Dedifferentiated amniotic fluid mesenchymal stem cell (primary cell): Measurements from ENCODE around the gene BNC2.
A peak's percentile ranks its signal among the peaks of the same experiment; 100 is the strongest.
"Not testable (repeated sequence)": the region's sequence is repeated elsewhere in the genome, so short reads cannot be mapped to it uniquely, and the experiment has no call there.

Source experiments
- DNase-seq: peaks from one replicate; pipeline ENCODE4 v3.0.0-alpha.2; 2016; ENCODE audit errors: extremely low spot score

BNC2 gene

GRCh38 chr9:16544842-16545241, 325.6 kb downstream of the BNC2 start:
- no peak for DNase-seq

GRCh38 chr9:16543686-16544085, 326.8 kb downstream of the BNC2 start:
- DNase-seq: no peak

- no peak for DNase-seq
Measured at GRCh38 chr9:16543225-16543624, 327.2 kb downstream of the BNC2 start.

DNA sequence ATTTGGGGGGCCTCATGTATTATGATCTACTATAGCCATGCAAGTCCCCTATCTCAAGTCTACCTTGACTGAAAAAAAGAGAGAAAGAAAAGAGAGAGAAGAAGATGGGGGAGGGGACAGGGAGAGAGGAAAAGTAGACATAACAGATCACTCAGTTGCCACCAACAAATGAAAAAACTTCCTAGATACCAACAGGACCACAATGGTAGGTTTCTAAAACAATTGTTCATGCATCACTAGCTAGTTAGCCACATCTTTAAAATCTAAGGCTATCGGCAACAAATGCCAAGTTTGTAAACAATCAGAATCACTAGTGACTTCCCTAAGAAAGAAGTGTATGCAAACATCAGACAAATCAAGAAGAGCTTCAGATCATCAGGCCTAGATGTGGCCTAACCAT, 328.2 kb downstream of the BNC2 start:
- no peak for DNase-seq

DNA sequence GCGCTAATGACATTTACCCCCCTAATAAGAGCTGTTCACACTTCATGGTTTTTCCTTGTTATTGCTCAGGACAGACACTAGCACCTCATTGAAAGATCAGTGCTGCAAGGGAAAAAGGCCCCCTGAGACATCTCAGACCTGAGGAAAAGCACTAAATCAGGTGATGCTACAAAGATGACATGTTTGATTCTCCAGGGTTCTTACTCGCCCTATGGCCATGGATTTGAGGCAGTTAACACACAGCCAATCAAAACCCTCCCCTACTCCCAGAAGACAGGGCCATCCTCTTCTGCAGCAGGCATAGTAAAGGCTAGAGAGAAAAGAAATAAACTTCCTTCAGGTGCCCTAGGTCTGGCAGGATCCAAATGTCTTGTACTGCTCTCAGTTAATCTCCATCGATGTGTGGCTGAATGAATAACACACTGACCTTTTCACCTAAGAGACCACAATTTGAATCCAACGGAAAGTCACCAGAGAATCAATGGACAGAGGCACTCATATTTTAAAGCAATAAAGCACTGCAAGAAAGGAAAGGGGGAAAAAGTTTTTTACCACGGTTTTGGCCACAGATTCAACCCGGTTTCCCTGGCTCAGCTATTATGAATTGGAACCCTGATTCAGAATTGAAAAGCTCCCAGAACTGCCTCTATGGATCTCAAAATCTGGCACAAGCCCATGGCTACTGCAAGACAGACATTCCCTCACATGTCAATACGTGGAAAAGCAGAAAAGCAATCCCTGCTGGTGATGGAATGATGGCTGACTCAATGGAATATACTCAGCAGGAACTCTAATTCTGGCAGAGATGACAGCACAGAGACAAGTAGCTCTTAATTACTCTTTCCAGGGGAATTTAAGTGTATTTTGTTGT, 329.5 kb downstream of the BNC2 start:
- DNase-seq: no peak

DNA sequence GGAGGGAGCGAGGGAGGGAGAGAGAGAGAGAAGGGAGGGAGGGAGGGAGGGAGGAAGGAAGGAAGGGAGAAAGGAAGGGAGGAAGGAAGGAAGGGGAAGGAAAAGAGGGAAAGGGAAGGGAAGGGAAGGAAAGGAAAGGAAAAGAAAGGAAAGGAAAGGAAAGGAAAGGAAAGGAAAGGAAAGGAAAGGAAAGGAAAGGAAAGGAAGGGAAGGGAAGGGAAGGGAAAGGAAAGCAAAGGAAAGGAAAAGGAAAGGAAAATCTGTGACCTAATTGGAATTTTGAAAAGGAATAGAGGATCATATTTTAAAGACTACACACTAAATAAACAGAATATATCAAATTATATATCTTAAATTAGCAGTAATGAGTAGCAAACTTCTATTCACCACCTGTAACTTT, 330.8 kb downstream of the BNC2 start:
- DNase-seq: not testable (repeated sequence)

GRCh38 chr9:16535555-16535954, 334.9 kb downstream of the BNC2 start:
- no peak for DNase-seq

- peak; percentile 40 for DNase-seq
Measured at GRCh38 chr9:16532681-16533450, 337.6 kb downstream of the BNC2 start.

GRCh38 chr9:16532272-16532671, 338.2 kb downstream of the BNC2 start:
- DNase-seq: no peak

DNA sequence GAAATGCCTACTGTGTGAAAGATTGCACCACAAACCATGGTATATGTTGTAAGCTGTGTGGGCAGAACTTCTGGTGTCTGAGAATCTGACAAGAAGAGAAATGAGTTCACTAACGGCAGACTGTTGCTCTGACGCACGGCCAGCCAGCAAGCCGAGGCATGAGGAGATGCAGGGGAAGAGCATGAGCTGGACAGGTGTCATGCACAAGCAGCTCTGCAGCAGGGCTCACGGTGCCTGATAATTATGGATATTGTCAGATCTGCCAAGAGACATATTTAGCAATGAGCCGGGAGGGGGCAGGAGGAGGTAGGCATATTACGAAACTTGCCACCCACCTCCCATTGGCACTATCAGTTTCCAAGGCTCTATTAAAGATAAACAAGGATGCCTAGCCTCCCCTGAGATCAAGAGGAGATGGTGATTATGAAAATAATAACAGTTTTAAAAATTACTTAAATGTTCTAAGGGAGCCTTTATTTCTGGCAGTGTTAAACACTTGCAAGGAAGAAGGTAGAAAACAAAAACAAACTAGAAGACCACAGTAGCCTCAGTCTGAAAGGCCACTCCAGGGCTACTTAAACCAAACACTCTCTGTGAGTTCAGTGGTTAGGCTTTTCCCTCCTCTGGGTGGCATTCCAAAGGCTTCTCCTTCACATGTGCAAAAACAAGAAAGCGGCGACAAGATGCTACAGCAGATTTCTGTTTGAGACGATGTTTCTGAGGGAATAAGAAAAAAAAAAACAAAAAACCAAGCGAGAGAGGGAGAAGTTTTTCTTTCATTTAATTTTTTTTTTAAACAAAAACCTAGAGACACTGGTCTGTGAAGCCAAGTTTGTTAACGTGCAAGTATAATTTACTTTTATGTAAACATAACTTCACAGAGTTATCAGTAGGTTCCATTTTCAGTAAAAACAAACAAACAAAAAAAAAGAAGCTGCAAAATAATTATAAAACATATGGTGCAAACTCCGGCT, 339.5 kb downstream of the BNC2 start:
- no peak for DNase-seq

DNA sequence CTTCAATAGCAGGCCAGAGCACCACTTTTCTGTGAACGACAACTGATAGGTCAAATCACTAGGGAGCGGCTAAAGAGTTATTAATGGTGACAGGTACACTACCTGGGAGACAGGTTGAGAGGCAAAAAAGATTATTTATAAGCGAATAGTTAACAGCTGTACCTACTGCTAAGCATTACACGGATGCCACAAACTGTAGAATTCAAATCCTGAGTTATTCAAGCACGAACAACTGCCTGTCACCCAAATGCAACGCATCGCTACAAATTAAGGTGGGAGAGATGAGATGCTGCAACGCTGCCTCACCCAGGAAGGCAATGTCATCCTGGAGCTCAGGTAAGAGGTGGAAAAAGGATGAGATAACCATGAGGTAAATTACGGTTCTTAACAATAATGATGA, 342.9 kb downstream of the BNC2 start:
- DNase-seq: no peak

GRCh38 chr9:16526380-16526779, 344.1 kb downstream of the BNC2 start:
- no peak for DNase-seq

DNA sequence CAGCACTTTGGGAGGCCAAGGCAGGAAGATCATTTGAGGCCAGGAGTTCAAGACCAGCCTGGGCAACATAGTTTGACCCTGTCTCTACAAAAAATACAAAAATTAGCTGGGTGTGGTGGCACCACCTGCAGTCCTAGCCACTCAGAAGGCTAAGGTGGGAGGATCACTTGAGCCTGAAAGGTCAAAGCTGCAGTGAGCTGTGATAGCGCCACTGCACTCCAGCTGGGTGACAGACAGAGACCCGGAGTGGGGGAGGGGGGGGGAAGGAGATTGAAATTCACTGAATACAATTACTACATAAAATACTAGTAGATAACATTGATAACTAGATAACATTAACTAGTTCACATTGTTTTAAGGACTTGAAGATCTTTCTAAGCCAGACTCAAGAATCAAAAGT, 345.6 kb downstream of the BNC2 start:
- DNase-seq: no peak

DNA sequence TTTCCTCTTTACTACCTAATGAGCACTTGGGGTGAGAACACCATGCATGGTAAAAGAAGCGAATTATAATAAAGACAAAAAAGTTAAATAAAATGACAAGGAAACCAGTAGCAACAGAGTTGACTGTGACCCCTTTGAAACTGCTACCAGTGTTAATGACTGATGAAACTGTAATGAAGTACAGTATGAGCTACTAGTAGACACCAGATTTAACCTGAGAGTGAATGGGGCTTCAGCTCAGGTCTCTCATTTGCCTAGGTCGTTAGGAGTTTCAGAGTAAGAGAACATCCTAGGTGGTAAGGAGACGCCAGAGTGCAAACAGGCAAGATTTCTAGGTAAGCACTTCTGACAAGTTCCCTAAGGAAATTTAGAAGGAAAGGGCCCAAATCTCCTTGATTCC, 346.4 kb downstream of the BNC2 start:
- no peak for DNase-seq

DNA sequence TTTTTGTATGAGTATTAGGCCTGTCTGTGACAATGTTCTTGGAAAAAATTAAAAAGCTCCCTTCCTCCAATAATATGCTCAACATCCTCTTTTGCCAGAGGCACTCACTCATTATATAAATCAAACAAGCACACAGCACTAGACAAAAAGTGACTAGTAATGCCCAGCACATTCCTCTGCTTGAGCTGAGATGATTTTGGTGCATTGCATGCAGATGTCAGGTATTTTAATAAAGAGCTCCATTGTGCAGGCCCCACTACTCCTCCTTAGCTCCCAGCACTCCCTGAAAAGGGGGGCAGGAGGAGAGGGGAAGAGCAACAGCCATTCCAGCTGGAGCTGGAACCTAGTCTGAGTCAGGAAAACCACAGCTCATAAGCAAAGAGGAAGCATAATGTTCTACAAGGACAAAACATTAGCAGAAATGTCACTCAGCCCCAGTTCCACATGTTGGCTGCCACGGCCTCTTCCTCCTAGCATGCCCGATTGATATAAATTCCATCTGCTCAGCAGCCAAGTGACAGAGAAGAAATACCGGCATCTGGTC, 348.5 kb downstream of the BNC2 start:
- peak; percentile 60 for DNase-seq

DNA sequence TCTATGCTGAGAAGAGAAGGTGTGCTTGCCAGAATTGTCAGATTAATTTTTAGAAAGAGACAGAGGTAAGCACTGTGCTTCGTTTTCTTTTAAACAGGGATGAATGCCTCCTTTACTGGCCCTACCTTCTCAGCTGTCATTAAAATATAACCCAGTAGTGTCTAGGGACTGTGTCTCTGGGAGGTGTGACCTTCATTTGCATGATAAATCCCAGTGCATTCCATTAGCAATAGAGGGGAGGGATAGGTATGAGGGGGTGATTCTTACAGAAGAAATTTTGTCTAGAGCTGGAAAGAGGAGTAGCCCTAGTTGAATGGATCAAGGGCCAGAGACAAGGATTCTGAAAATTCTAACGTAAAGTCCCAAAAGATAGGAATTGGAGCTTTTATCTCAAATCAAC, 351.5 kb downstream of the BNC2 start:
- no peak for DNase-seq

GRCh38 chr9:16516891-16517290, 353.6 kb downstream of the BNC2 start:
- DNase-seq: no peak

DNA sequence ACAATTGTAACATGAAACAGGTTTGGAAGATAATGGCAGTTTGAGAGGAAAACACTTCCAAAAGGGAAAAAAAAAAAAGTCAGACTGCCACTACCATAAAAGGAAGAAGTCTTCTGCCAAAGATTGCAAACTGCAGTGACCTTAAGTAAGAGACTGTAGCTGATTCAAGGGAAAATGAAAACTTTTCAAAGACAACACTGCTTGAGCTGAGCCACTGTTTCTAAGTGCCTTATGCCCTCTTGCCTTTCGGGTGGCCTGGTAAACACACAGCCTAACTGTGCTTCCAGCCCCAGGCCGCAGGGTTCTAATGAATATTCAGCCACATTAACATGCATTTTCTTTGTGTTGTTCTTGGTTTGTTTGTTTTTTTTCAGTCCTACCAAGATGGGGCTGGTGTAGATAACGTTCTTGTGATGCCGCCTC, 354.6 kb downstream of the BNC2 start:
- peak; percentile 49 for DNase-seq

DNA sequence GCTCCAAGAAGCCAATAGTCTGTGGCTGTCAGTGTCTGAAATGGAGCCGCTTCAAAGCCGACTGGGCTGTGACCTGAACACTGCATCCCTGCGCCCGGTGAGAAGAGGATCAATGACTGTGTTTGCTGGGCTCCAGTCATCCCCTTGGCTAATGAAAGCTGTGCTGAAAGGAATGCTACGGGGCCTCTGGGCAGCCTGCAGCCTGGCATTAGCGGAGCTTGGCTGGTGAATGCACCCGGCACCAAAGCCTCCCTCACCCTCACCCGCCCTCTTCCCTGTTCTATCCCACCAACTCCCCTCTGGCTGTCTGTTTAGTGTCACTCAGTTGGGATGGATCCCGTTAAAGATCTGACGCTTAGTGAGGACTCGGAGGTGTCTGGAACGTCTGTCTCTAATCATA, 355.3 kb downstream of the BNC2 start:
- DNase-seq: no peak

GRCh38 chr9:16514131-16514530, 356.3 kb downstream of the BNC2 start:
- DNase-seq: no peak

DNA sequence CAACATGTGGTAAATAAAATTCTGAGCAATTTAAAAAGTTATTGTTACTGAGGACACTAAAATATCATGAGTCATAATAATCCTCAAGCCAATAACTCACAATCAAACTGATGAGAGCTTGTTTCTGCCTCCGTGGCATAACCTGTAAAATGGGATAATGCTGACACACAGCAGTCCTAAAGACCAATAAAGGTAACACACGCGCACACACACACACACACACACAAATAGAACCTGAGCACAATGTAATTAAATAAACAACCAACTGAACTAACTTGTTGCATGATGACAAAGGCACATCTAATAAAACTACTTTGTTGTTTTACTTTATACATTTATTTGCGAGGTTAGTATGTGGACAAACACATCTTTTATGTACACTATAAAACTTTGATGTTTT, 358.2 kb downstream of the BNC2 start:
- no peak for DNase-seq

DNA sequence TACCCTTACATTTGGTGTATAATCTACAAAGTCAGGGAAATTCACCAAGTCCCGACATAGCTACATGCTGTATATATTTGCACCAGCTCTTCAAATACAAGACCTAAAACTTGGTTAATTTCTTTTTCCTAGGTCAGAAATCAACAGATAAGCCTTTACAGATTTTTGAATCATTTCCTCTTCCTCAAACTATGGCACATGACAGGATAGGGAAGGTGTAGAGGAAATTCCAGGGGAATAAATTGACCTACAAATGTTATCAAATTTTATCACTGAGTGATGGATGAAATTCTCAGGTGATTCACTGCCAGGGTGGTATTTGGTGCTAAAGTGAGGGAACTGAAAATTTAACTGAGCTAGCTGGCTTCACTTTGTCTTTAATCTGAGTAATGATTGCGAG, 360.0 kb downstream of the BNC2 start:
- no peak for DNase-seq
